A673 (cell line): ENCODE results near the gene WDR18. TPM values are rescaled to one million over a fixed set of nuclear protein-coding genes. Genes with fewer than 3 reads are reported as not detected.

Experiments
- BruUV-seq: library from RNA; stranded (reverse); fragments of 400-500 nt; replicated peaks from 2 replicates; lab custom pipeline; 2021; lab: Mats Ljungman, UMichigan
- CTCF ChIA-PET: fragments of 300-600 bp; sonication (Branson Sonifier 250); formaldehyde crosslinking; loops from one replicate; lab custom pipeline; 2022; ENCODE audit warnings: antibody characterized with exemption; lab: Charles Lee
- POLR2A ChIA-PET: fragments of 300-600 bp; sonication (Branson Sonifier 250); formaldehyde crosslinking; loops from one replicate; lab custom pipeline; 2022; ENCODE audit warnings: antibody characterized with exemption; ENCODE audit not compliant: low non-redundant PET; lab: Charles Lee
- DNase-seq: peaks from one replicate; pipeline ENCODE4 v3.0.0-alpha.2; 2015; ENCODE audit warnings: low spot score
- H3K27ac ChIP-seq: fragments of 200-600 bp; sonication (generic); 2 replicates; pipeline ENCODE4 v1.5.1; 2016; ENCODE audit warnings: mixed run types, low read depth, mild to moderate bottlenecking, mixed read lengths, antibody characterized with exemption, low read length; ENCODE audit not compliant: poor library complexity, severe bottlenecking
- H3K27me3 ChIP-seq: fragments of 200-600 bp; sonication (generic); replicated peaks from 2 replicates; pipeline ENCODE4 v1.6.1; 2017; ENCODE audit warnings: mixed run types, low read depth, mild to moderate bottlenecking, mixed read lengths, antibody characterized with exemption, low read length; ENCODE audit not compliant: insufficient read depth, poor library complexity
- H3K36me3 ChIP-seq: fragments of 200-600 bp; sonication (generic); 2 replicates; pipeline ENCODE4 v1.6.1; 2016; ENCODE audit warnings: mixed run types, mild to moderate bottlenecking, mixed read lengths, antibody characterized with exemption, low read length; ENCODE audit not compliant: insufficient read depth, poor library complexity, severe bottlenecking
- H3K4me1 ChIP-seq: fragments of 200-600 bp; sonication (generic); 2 replicates; pipeline ENCODE4 v1.6.1; 2017; ENCODE audit warnings: mixed run types, mild to moderate bottlenecking, mixed read lengths, antibody characterized with exemption, low read length; ENCODE audit not compliant: insufficient read depth, poor library complexity, severe bottlenecking
- H3K4me3 ChIP-seq: fragments of 200-600 bp; sonication (generic); 2 replicates; pipeline ENCODE4 v1.5.1; 2016; ENCODE audit warnings: low read depth, mixed run types, mild to moderate bottlenecking, mixed read lengths, low read length; ENCODE audit not compliant: poor library complexity, severe bottlenecking
- H3K9me3 ChIP-seq: fragments of 200-600 bp; sonication (generic); 2 replicates; pipeline ENCODE4 v1.6.1; 2016; ENCODE audit warnings: mixed run types, low read depth, mild to moderate bottlenecking, mixed read lengths, antibody characterized with exemption, low read length; ENCODE audit not compliant: poor library complexity, severe bottlenecking
- EZH2 ChIP-seq: fragments of 200-600 bp; sonication (generic); IDR thresholded peaks from 2 replicates; pipeline ENCODE4 v1.6.1; 2017; ENCODE audit warnings: borderline replicate concordance, low read depth, mild to moderate bottlenecking, mixed read lengths, antibody characterized with exemption, low read length; ENCODE audit not compliant: poor library complexity, severe bottlenecking
- intact Hi-C: fragments of 100-400 bp; cut with micrococcal nuclease; formaldehyde crosslinking; loops from one replicate; pipeline ENCODE4 v1.10.0; 2022; ENCODE audit not compliant: unreplicated experiment
- total RNA-seq: library from RNA; stranded (reverse); gene quantifications from 2 replicates; pipeline ENCODE4 v1.2.3, GENCODE V29; 2021
- TF ChIP-seq, protein P1 (sequence below): fragments of 300-800, 200-600 bp; sonication (generic); conservative IDR thresholded peaks from 2 replicates; pipeline ENCODE4 v1.5.1; 2017; ENCODE audit warnings: low read depth, mild to moderate bottlenecking, antibody characterized with exemption, low read length, moderate library complexity, mixed read lengths

WDR18 gene
- total RNA-seq, 1 experiment from 2014 or later, result 109 TPM

DNA sequence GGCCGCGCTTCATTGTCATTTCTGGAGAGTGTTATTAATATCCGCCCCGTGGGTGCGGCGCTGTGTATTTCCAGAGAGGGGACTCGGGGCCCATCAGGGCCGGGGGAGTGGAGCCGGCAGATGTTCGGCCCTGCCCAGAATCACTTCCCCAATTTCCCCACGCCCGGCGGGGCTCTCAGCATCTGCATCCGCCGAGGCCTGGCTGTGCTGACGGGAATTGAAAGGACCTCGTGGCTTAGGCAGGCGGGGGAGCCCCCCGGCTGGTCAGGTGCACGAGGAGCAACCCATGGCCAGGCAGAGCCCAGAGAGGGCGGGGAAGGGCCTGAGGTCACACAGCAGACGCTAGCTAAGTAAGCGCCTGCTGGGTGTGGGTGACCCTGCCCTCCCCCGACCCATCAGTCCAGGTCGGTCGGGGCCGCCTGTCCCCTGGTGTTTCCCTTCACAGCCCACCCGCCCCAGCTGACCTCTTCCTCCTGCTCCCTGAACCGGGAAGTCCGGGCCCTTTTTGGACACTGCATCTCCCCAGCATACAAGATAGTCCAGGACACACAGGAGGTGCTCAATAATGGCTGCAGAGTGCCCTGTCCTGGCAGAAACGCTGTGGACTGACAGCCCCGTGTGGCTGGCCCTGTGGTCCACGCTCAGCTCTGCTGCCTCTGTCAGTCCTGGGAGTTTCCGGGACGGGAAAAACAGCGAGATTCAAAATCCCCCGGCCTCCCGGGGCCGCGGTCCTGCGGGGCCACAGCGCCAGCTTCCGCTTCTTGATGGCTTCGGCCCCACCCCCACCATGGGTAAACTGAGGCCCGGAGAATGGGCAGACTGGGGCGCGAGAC, 36.2 kb upstream of the WDR18 start:
- ChIA-PET POLR2A (no interaction called here), CTCF (no interaction called here)
- H3K27me3 ChIP-seq, result no peaks in the 10 kb centered on the region
- no peaks in the 10 kb centered on the region for H3K36me3 ChIP-seq
- no peaks in the 10 kb centered on the region for H3K9me3 ChIP-seq
- H3K4me3 ChIP-seq, result no peak overlapping the region
- no TSS peak for BruUV-seq
- TF ChIP-seq, protein P1, sequence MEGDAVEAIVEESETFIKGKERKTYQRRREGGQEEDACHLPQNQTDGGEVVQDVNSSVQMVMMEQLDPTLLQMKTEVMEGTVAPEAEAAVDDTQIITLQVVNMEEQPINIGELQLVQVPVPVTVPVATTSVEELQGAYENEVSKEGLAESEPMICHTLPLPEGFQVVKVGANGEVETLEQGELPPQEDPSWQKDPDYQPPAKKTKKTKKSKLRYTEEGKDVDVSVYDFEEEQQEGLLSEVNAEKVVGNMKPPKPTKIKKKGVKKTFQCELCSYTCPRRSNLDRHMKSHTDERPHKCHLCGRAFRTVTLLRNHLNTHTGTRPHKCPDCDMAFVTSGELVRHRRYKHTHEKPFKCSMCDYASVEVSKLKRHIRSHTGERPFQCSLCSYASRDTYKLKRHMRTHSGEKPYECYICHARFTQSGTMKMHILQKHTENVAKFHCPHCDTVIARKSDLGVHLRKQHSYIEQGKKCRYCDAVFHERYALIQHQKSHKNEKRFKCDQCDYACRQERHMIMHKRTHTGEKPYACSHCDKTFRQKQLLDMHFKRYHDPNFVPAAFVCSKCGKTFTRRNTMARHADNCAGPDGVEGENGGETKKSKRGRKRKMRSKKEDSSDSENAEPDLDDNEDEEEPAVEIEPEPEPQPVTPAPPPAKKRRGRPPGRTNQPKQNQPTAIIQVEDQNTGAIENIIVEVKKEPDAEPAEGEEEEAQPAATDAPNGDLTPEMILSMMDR, result no peak
- TF ChIP-seq EZH2, result no peak
- peaks cover 5% of the 10 kb centered on the region for H3K4me1 ChIP-seq
- no peak for DNase-seq
- no peak overlapping the region for H3K27ac ChIP-seq
- intact Hi-C loops, result no loop called here

GRCh38 chr19:948842-949496, 35.2 kb upstream of the WDR18 start:
- CTCF ChIA-PET, result no interaction called here
- no peak overlapping the region for H3K4me3 ChIP-seq
- peaks cover 10% of the 10 kb centered on the region for H3K4me1 ChIP-seq
- BruUV-seq, result no TSS peak
- POLR2A ChIA-PET, result no interaction called here
- no peak for DNase-seq
- intact Hi-C loops, result no loop called here
- H3K27me3 ChIP-seq, result no peaks in the 10 kb centered on the region
- no peak overlapping the region for H3K27ac ChIP-seq
- TF ChIP-seq, protein P1, result no peak
- TF ChIP-seq EZH2, result no peak
- H3K9me3 ChIP-seq, result no peaks in the 10 kb centered on the region
- H3K36me3 ChIP-seq, result no peaks in the 10 kb centered on the region

GRCh38 chr19:950352-951066, 33.6 kb upstream of the WDR18 start:
- no peak for DNase-seq
- BruUV-seq, result no TSS peak
- no peak overlapping the region for H3K27ac ChIP-seq

More at GRCh38 chr19:950352-951066, 33.6 kb upstream of the WDR18 start:
- Histone ChIP-seq H3K4me1 (peaks cover 10% of the 10 kb centered on the region), H3K4me3 (no peak overlapping the region), H3K36me3 (no peaks in the 10 kb centered on the region), H3K27me3 (no peaks in the 10 kb centered on the region), H3K9me3 (no peaks in the 10 kb centered on the region)
- ChIA-PET CTCF (no interaction called here), POLR2A (no interaction called here)
- intact Hi-C loops, result no loop called here
- TF ChIP-seq EZH2, result no peak
- TF ChIP-seq, protein P1, result no peak
